HepG2 (cell line): Measurements from ENCODE around the gene DLL3. TPM values are rescaled to one million over a fixed set of nuclear protein-coding genes. Genes with fewer than 3 reads are reported as not detected.

Experiments
- AHR ChIP-seq: IDR thresholded peaks from 2 replicates; pipeline ENCODE4 v1.6.1; 2018; ENCODE audit warnings: missing genetic modification reagents, missing compliant biosample characterization
- FOSL2 ChIP-seq: sonication (generic); formaldehyde crosslinking; IDR thresholded peaks from 2 replicates; pipeline ENCODE4 v1.4.0; 2020; ENCODE audit warnings: missing genetic modification reagents
- KDM3A ChIP-seq: IDR thresholded peaks from 2 replicates; pipeline ENCODE4 v1.6.1; 2018; ENCODE audit warnings: low read depth, missing compliant biosample characterization
- KLF16 ChIP-seq, 2 experiments: sonication (generic) in 1 of 2; formaldehyde crosslinking in 1 of 2; IDR thresholded peaks; 2 replicates each; pipeline versions ENCODE4 v1.6.1 to v1.8.0; 2016 to 2023; ENCODE audit warnings: missing genetic modification reagents in 2 of 2, missing compliant biosample characterization in 1 of 2
- MAFF ChIP-seq: IDR thresholded peaks from 2 replicates; pipeline ENCODE4 v1.6.1; 2011; ENCODE audit warnings: low read depth, low read length, improper control_type of control experiment
- NFE2 ChIP-seq: sonication (generic); formaldehyde crosslinking; IDR thresholded peaks from 2 replicates; pipeline ENCODE4 v1.4.0; 2020; ENCODE audit warnings: missing genetic modification reagents
- NFYB ChIP-seq: sonication (generic); formaldehyde crosslinking; IDR thresholded peaks from 2 replicates; pipeline ENCODE4 v1.4.0; 2020; ENCODE audit warnings: missing genetic modification reagents
- RBFOX2 ChIP-seq: fragments of 200-400 bp; formaldehyde crosslinking; IDR thresholded peaks from 2 replicates; pipeline ENCODE4 v1.6.1; 2017; ENCODE audit warnings: low read depth, mild to moderate bottlenecking, low read length
- RBM39 ChIP-seq: fragments of 200-400 bp; formaldehyde crosslinking; IDR thresholded peaks from one replicate; pipeline ENCODE4 v1.6.1; 2018; ENCODE audit warnings: antibody characterized with exemption, mild to moderate bottlenecking, low read depth, low read length; ENCODE audit not compliant: poor library complexity, severe bottlenecking
- RELA ChIP-seq: sonication (generic); formaldehyde crosslinking; IDR thresholded peaks from 2 replicates; pipeline ENCODE4 v1.4.0; 2020; ENCODE audit warnings: missing genetic modification reagents
- RXRA ChIP-seq: sonication (generic); formaldehyde crosslinking; IDR thresholded peaks from 2 replicates; pipeline ENCODE4 v1.5.1; 2020; ENCODE audit warnings: missing genetic modification reagents
- SALL1 ChIP-seq: sonication (generic); formaldehyde crosslinking; IDR thresholded peaks from 2 replicates; pipeline ENCODE4 v1.8.0; 2022; ENCODE audit warnings: mild to moderate bottlenecking, missing genetic modification reagents
- SPEN ChIP-seq: sonication (generic); formaldehyde crosslinking; IDR thresholded peaks from 2 replicates; pipeline ENCODE4 v1.5.1; 2020; ENCODE audit warnings: low read depth, mild to moderate bottlenecking, missing genetic modification reagents
- TEAD3 ChIP-seq: optimal IDR thresholded peaks from 2 replicates; pipeline ENCODE3; 2016; ENCODE audit warnings: borderline replicate concordance
- TFE3 ChIP-seq: IDR thresholded peaks from 2 replicates; pipeline ENCODE4 v1.6.1; 2016
- ZFP36L1 ChIP-seq: sonication (generic); formaldehyde crosslinking; IDR thresholded peaks from 2 replicates; pipeline ENCODE4 v1.8.0; 2022; ENCODE audit warnings: mild to moderate bottlenecking, missing genetic modification reagents, moderate library complexity
- ZNF12 ChIP-seq: sonication (generic); formaldehyde crosslinking; IDR thresholded peaks from 2 replicates; pipeline ENCODE4 v1.5.0; 2020; ENCODE audit warnings: missing genetic modification reagents
- ZNF430 ChIP-seq: sonication (generic); formaldehyde crosslinking; IDR thresholded peaks from 2 replicates; pipeline ENCODE4 v1.9.0; 2021; ENCODE audit warnings: mild to moderate bottlenecking, missing genetic modification reagents
- ZNF607 ChIP-seq: sonication (generic); formaldehyde crosslinking; IDR thresholded peaks from 2 replicates; pipeline ENCODE4 v1.5.1; 2020; ENCODE audit warnings: missing genetic modification reagents, mild to moderate bottlenecking, borderline replicate concordance
- ZNF747 ChIP-seq: sonication (generic); formaldehyde crosslinking; IDR thresholded peaks from 2 replicates; pipeline ENCODE4 v1.8.1; 2023; ENCODE audit warnings: missing genetic modification reagents, mild to moderate bottlenecking, borderline replicate concordance
- ZSCAN29 ChIP-seq: sonication (generic); formaldehyde crosslinking; conservative IDR thresholded peaks from 2 replicates; pipeline ENCODE4 v1.4.0; 2020; ENCODE audit warnings: mild to moderate bottlenecking, missing genetic modification reagents
- polyA plus RNA-seq, 8 experiments: library from polyadenylated mRNA; depleted of rRNA in 3 of 8; stranded (reverse) in 7 of 8; unstranded in 1 of 8; fragments of >200 nt; fragmentation: Illumina TruSeq in 4 of 8; extraction: Trizol in 4 of 8; gene quantifications; 2 replicates each; pipeline versions ENCODE4 v1.2.1 to v1.2.3, GENCODE V29; 2011 to 2016; ENCODE audit warnings: low read depth in 4 of 8, missing spikeins in 1 of 8, mixed read lengths in 1 of 8; ENCODE audit not compliant: insufficient read depth in 1 of 8
- total RNA-seq, 5 experiments: library from RNA; depleted of rRNA; stranded (reverse); fragments of >200 nt; fragmentation: Illumina TruSeq; extraction: Trizol; gene quantifications; 2 replicates each; pipeline ENCODE4 v1.2.3, GENCODE V29; 2016; ENCODE audit warnings: low read depth in 1 of 5
- TF ChIP-seq, protein P1 (sequence below): sonication (generic); formaldehyde crosslinking; IDR thresholded peaks from 2 replicates; pipeline ENCODE4 v1.8.0; 2022; ENCODE audit warnings: low read depth, missing genetic modification reagents
- TF ChIP-seq, protein P2 (sequence below): IDR thresholded peaks from 2 replicates; pipeline ENCODE4 v1.6.1; 2016; ENCODE audit warnings: low read depth
- TF ChIP-seq, protein P3 (sequence below): sonication (generic); formaldehyde crosslinking; IDR thresholded peaks from 2 replicates; pipeline ENCODE4 v1.4.0; 2020; ENCODE audit warnings: missing genetic modification reagents

The DLL3 gene
- total and polyA plus RNA-seq, 2 of the 13 experiments (the other 11 are each of a cell fraction or from before 2014, with no cell fraction given), result 0.35 to 0.55 TPM

GRCh38 chr19:39480337-39481228, 18.2 kb upstream of the DLL3 start, which contains the start of gene TIMM50 (continued):
- TF ChIP-seq, protein P1, sequence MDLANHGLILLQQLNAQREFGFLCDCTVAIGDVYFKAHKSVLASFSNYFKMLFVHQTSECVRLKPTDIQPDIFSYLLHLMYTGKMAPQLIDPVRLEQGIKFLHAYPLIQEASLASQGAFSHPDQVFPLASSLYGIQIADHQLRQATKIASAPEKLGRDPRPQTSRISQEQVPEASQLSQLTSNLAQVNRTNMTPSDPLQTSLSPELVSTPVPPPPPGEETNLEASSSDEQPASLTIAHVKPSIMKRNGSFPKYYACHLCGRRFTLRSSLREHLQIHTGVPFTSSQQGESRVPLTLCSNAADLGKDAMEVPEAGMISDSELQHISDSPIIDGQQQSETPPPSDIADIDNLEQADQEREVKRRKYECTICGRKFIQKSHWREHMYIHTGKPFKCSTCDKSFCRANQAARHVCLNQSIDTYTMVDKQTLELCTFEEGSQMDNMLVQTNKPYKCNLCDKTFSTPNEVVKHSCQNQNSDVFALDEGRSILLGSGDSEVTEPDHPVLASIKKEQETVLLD (CRISPR knock-in tag), result no peak
- TF ChIP-seq TEAD3 (CRISPR knock-in tag) (peak; percentile 14), NFYB (CRISPR knock-in tag) (peak; percentile 96), RXRA (CRISPR knock-in tag) (peak; percentile 78), ZSCAN29 (CRISPR knock-in tag) (no peak; the same call in 1 of the 2 replicates), KDM3A (CRISPR knock-in tag) (0 out of 2 replicates have a peak, but pooled peaks have one; percentile 58), RBFOX2 (peak; percentile 96), TFE3 (peak; percentile 51; the same call in 1 of the 2 replicates), SPEN (CRISPR knock-in tag) (peak; percentile 74; the same call in 1 of the 2 replicates), ZFP36L1 (CRISPR knock-in tag) (no peak), ZNF607 (CRISPR knock-in tag) (no peak; the same call in 1 of the 2 replicates), ZNF430 (CRISPR knock-in tag) (peak; percentile 78), AHR (CRISPR knock-in tag) (0 out of 2 replicates have a peak, but pooled peaks have one; percentile 59), KLF16 (CRISPR knock-in tag; IDR thresholded peaks at IDR 0.05) (peak in 1 of 2 experiments; percentile 97; a peak in 2 of 4 replicates), ZNF12 (CRISPR knock-in tag) (peak; percentile 45; the same call in 1 of the 2 replicates), RELA (CRISPR knock-in tag) (no peak), FOSL2 (peak; percentile 34), NFE2 (no peak), SALL1 (CRISPR knock-in tag) (peak; percentile 91), MAFF (no peak), RBM39 (peak; percentile 61), ZNF747 (CRISPR knock-in tag) (peak; percentile 55; the same call in 1 of the 2 replicates)
- TF ChIP-seq, protein P2, sequence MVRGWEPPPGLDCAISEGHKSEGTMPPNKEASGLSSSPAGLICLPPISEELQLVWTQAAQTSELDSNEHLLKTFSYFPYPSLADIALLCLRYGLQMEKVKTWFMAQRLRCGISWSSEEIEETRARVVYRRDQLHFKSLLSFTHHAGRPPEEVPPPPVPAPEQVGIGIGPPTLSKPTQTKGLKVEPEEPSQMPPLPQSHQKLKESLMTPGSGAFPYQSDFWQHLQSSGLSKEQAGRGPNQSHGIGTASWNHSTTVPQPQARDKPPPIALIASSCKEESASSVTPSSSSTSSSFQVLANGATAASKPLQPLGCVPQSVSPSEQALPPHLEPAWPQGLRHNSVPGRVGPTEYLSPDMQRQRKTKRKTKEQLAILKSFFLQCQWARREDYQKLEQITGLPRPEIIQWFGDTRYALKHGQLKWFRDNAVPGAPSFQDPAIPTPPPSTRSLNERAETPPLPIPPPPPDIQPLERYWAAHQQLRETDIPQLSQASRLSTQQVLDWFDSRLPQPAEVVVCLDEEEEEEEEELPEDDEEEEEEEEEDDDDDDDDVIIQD (CRISPR knock-in tag), result 0 out of 2 replicates have a peak, but pooled peaks have one; percentile 30
- TF ChIP-seq, protein P3, sequence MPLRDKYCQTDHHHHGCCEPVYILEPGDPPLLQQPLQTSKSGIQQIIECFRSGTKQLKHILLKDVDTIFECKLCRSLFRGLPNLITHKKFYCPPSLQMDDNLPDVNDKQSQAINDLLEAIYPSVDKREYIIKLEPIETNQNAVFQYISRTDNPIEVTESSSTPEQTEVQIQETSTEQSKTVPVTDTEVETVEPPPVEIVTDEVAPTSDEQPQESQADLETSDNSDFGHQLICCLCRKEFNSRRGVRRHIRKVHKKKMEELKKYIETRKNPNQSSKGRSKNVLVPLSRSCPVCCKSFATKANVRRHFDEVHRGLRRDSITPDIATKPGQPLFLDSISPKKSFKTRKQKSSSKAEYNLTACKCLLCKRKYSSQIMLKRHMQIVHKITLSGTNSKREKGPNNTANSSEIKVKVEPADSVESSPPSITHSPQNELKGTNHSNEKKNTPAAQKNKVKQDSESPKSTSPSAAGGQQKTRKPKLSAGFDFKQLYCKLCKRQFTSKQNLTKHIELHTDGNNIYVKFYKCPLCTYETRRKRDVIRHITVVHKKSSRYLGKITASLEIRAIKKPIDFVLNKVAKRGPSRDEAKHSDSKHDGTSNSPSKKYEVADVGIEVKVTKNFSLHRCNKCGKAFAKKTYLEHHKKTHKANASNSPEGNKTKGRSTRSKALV (CRISPR knock-in tag), result no peak; the same call in 1 of the 2 replicates
